SK-N-SH treated with all-trans-retinoic acid at 6 μM for 48 hours (cell line): ENCODE measurements around the gene AMMECR1.

ENCODE experiments used
- ATAC-seq: fragments of 200-7000 bp; cut with Tn5 transposase; 3 replicates; pipeline ENCODE4 v1.9.1; 2020; ENCODE audit warnings: mild to moderate bottlenecking, moderate library complexity
- BACH2 ChIP-seq: fragments of 250-450 bp; sonication (Bioruptor Pico); IDR thresholded peaks from 2 replicates; pipeline ENCODE4 v1.9.0; 2021; ENCODE audit warnings: mild to moderate bottlenecking, borderline replicate concordance
- CSDC2 ChIP-seq: fragments of 250-450 bp; sonication (Bioruptor Pico); IDR thresholded peaks from 2 replicates; pipeline ENCODE4 v1.5.0; 2020; ENCODE audit warnings: mild to moderate bottlenecking, moderate library complexity
- ESRRG ChIP-seq: fragments of 250-450 bp; sonication (Bioruptor Pico); IDR thresholded peaks from 2 replicates; pipeline ENCODE4 v1.6.1; 2021; ENCODE audit warnings: mild to moderate bottlenecking
- ISL1 ChIP-seq: fragments of 250-450 bp; sonication (Bioruptor Pico); IDR thresholded peaks from 2 replicates; pipeline ENCODE4 v2.1.2; 2022; ENCODE audit warnings: mild to moderate bottlenecking, moderate library complexity
- OSR1 ChIP-seq: fragments of 250-450 bp; sonication (Bioruptor Pico); IDR thresholded peaks from 2 replicates; pipeline ENCODE4 v1.8.0; 2022; ENCODE audit warnings: moderate library complexity, mild to moderate bottlenecking, inconsistent platforms
- PPARA ChIP-seq: fragments of 250-450 bp; sonication (Bioruptor Pico); IDR thresholded peaks from 2 replicates; pipeline ENCODE4 v1.5.0; 2020; ENCODE audit warnings: mild to moderate bottlenecking, borderline replicate concordance
- RARB ChIP-seq: fragments of 250-450 bp; sonication (Bioruptor Pico); IDR thresholded peaks from 2 replicates; pipeline ENCODE4 v1.8.0; 2021; ENCODE audit warnings: mild to moderate bottlenecking, moderate library complexity
- SNAI2 ChIP-seq: fragments of 250-450 bp; sonication (Bioruptor Pico); IDR thresholded peaks from 2 replicates; pipeline ENCODE4 v1.5.0; 2020; ENCODE audit warnings: mild to moderate bottlenecking, moderate library complexity
- TCF4 ChIP-seq: fragments of 250-450 bp; sonication (Bioruptor Pico); IDR thresholded peaks from 2 replicates; pipeline ENCODE4 v1.8.0; 2021; ENCODE audit warnings: mild to moderate bottlenecking, moderate library complexity, borderline replicate concordance
- TOX ChIP-seq: fragments of 250-450 bp; sonication (Bioruptor Pico); IDR thresholded peaks from 2 replicates; pipeline ENCODE4 v1.8.0; 2021; ENCODE audit warnings: mild to moderate bottlenecking, moderate library complexity, borderline replicate concordance
- ZC3H10 ChIP-seq: fragments of 250-450 bp; sonication (Bioruptor Pico); IDR thresholded peaks from 2 replicates; pipeline ENCODE4 v1.5.1; 2021; ENCODE audit warnings: mild to moderate bottlenecking, moderate library complexity
- ZFP3 ChIP-seq: fragments of 250-450 bp; sonication (Bioruptor Pico); IDR thresholded peaks from 2 replicates; pipeline ENCODE4 v1.5.0; 2020; ENCODE audit warnings: mild to moderate bottlenecking, moderate library complexity
- ZFP30 ChIP-seq: fragments of 450-650 bp; formaldehyde crosslinking; IDR thresholded peaks from 2 replicates; pipeline ENCODE4 v1.5.0; 2022; ENCODE audit warnings: mild to moderate bottlenecking, moderate library complexity
- ZNF565 ChIP-seq: fragments of 450-650 bp; formaldehyde crosslinking; conservative IDR thresholded peaks from 2 replicates; pipeline ENCODE4 v1.5.0; 2020; ENCODE audit warnings: low read depth, mild to moderate bottlenecking, moderate library complexity
- ZNF70 ChIP-seq: fragments of 450-650 bp; formaldehyde crosslinking; IDR thresholded peaks from 2 replicates; pipeline ENCODE4 v1.5.0; 2020; ENCODE audit warnings: mild to moderate bottlenecking, moderate library complexity
- ZNF8 ChIP-seq: fragments of 450-650 bp; formaldehyde crosslinking; IDR thresholded peaks from 2 replicates; pipeline ENCODE4 v1.5.0; 2020; ENCODE audit warnings: mild to moderate bottlenecking, moderate library complexity
- TF ChIP-seq, protein P1 (sequence below): fragments of 250-450 bp; sonication (Bioruptor Pico); IDR thresholded peaks from 2 replicates; pipeline ENCODE4 v1.5.0; 2020; ENCODE audit warnings: mild to moderate bottlenecking, moderate library complexity
- TF ChIP-seq, protein P2 (sequence below): fragments of 250-450 bp; sonication (Bioruptor Pico); IDR thresholded peaks from 2 replicates; pipeline ENCODE4 v1.5.1; 2021; ENCODE audit warnings: mild to moderate bottlenecking, moderate library complexity
- TF ChIP-seq, protein P3 (sequence below): fragments of 250-450 bp; sonication (Bioruptor Pico); IDR thresholded peaks from 2 replicates; pipeline ENCODE4 v1.8.0; 2021; ENCODE audit warnings: low read depth, mild to moderate bottlenecking, moderate library complexity, borderline replicate concordance
- TF ChIP-seq, protein P4 (sequence below): fragments of 250-450 bp; sonication (Bioruptor Pico); IDR thresholded peaks from 2 replicates; pipeline ENCODE4 v1.8.0; 2020; ENCODE audit warnings: mild to moderate bottlenecking, moderate library complexity, borderline replicate concordance

Gene AMMECR1

DNA sequence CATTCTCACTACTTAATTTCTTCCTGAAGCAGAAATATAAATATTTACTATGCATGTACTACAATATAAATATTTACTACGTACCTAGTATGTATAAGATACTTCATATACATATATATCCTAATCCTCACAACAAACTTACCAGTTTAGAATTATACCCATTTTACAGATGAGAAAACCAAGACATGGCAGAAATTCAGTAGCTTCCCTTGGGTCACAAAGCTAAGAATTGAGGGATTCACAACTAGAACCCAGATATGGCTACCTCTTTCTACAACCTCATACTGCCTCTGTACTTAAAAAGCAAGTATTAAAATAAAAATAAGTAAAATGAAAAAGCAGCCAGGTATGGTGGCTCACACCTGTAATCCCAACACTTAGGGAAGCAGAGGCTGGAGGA lies 65.9 kb downstream of the AMMECR1 start:
- no peak for ATAC-seq
- TF ChIP-seq ZFP3 (no peak), TOX (CRISPR knock-in tag) (no peak), ZC3H10 (CRISPR knock-in tag) (no peak), SNAI2 (CRISPR knock-in tag) (no peak), ZNF8 (CRISPR knock-in tag) (no peak), CSDC2 (CRISPR knock-in tag) (no peak), ZNF70 (CRISPR knock-in tag) (no peak), ZNF565 (CRISPR knock-in tag) (no peak), TCF4 (no peak), ZFP30 (CRISPR knock-in tag) (no peak), ISL1 (CRISPR knock-in tag) (no peak), RARB (CRISPR knock-in tag) (no peak), OSR1 (CRISPR knock-in tag) (no peak), BACH2 (no peak), ESRRG (CRISPR knock-in tag) (no peak)
- TF ChIP-seq, protein P1, sequence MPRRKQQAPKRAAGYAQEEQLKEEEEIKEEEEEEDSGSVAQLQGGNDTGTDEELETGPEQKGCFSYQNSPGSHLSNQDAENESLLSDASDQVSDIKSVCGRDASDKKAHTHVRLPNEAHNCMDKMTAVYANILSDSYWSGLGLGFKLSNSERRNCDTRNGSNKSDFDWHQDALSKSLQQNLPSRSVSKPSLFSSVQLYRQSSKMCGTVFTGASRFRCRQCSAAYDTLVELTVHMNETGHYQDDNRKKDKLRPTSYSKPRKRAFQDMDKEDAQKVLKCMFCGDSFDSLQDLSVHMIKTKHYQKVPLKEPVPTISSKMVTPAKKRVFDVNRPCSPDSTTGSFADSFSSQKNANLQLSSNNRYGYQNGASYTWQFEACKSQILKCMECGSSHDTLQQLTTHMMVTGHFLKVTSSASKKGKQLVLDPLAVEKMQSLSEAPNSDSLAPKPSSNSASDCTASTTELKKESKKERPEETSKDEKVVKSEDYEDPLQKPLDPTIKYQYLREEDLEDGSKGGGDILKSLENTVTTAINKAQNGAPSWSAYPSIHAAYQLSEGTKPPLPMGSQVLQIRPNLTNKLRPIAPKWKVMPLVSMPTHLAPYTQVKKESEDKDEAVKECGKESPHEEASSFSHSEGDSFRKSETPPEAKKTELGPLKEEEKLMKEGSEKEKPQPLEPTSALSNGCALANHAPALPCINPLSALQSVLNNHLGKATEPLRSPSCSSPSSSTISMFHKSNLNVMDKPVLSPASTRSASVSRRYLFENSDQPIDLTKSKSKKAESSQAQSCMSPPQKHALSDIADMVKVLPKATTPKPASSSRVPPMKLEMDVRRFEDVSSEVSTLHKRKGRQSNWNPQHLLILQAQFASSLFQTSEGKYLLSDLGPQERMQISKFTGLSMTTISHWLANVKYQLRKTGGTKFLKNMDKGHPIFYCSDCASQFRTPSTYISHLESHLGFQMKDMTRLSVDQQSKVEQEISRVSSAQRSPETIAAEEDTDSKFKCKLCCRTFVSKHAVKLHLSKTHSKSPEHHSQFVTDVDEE = no peak
- TF ChIP-seq, protein P2, sequence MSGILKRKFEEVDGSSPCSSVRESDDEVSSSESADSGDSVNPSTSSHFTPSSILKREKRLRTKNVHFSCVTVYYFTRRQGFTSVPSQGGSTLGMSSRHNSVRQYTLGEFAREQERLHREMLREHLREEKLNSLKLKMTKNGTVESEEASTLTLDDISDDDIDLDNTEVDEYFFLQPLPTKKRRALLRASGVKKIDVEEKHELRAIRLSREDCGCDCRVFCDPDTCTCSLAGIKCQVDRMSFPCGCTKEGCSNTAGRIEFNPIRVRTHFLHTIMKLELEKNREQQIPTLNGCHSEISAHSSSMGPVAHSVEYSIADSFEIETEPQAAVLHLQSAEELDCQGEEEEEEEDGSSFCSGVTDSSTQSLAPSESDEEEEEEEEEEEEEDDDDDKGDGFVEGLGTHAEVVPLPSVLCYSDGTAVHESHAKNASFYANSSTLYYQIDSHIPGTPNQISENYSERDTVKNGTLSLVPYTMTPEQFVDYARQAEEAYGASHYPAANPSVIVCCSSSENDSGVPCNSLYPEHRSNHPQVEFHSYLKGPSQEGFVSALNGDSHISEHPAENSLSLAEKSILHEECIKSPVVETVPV (CRISPR knock-in tag) = no peak
- TF ChIP-seq, protein P3, sequence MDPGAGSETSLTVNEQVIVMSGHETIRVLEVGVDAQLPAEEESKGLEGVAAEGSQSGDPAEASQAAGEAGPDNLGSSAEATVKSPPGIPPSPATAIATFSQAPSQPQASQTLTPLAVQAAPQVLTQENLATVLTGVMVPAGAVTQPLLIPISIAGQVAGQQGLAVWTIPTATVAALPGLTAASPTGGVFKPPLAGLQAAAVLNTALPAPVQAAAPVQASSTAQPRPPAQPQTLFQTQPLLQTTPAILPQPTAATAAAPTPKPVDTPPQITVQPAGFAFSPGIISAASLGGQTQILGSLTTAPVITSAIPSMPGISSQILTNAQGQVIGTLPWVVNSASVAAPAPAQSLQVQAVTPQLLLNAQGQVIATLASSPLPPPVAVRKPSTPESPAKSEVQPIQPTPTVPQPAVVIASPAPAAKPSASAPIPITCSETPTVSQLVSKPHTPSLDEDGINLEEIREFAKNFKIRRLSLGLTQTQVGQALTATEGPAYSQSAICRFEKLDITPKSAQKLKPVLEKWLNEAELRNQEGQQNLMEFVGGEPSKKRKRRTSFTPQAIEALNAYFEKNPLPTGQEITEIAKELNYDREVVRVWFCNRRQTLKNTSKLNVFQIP (CRISPR knock-in tag) = no peak

DNA sequence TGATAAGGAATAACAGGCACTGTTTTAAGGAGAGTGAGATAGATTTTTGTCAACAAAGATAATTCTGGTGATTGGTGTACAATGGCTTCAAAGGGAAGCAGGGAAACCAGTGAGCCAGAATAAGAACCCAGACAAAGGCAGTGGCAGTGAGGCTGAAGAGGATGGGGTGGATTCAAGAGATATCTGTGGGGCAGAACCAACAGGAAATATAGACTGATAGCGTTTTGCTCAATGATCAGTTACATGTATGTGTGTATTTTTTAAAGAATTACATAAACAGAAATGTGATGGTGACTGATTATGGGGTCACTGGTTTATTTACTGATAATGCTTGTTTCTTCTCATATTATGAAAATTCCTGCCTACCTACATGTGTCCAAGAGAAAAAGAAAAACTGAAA lies 66.4 kb downstream of the AMMECR1 start:
- no peak for ATAC-seq
- TF ChIP-seq ZNF8 (CRISPR knock-in tag) = no peak
- TF ChIP-seq, protein P3 (CRISPR knock-in tag) = no peak
- no peak for TF ChIP-seq TCF4
- TF ChIP-seq, protein P2 (CRISPR knock-in tag) = no peak
- TF ChIP-seq, all 23 proteins: peak for 0

DNA sequence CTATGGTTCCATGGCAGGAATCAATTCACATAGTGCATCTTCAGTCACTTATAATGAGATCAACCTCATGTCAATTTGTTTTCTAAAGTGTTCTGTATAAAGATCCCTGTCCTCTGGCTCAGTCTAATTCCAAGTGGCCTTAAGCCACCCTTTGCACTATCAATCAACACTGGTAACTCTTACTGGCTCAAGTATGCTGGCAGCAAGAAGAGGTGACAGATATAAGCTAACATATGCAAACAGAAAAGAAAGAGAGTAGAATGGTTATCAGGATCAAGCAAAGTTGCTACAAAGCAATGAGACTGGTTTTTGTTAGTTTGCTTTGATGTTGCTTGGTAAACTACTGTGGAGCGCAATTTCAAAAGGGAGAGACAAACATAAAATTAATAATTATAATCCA lies 67.0 kb downstream of the AMMECR1 start:
- ATAC-seq = no peak
- TF ChIP-seq, protein P4, sequence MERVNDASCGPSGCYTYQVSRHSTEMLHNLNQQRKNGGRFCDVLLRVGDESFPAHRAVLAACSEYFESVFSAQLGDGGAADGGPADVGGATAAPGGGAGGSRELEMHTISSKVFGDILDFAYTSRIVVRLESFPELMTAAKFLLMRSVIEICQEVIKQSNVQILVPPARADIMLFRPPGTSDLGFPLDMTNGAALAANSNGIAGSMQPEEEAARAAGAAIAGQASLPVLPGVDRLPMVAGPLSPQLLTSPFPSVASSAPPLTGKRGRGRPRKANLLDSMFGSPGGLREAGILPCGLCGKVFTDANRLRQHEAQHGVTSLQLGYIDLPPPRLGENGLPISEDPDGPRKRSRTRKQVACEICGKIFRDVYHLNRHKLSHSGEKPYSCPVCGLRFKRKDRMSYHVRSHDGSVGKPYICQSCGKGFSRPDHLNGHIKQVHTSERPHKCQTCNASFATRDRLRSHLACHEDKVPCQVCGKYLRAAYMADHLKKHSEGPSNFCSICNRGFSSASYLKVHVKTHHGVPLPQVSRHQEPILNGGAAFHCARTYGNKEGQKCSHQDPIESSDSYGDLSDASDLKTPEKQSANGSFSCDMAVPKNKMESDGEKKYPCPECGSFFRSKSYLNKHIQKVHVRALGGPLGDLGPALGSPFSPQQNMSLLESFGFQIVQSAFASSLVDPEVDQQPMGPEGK = no peak
- TF ChIP-seq ZNF8 (CRISPR knock-in tag) (no peak), PPARA (no peak), TOX (CRISPR knock-in tag) (no peak), ZFP30 (CRISPR knock-in tag) (no peak), TCF4 (no peak)
- TF ChIP-seq, protein P1 = no peak
- TF ChIP-seq, protein P3 (CRISPR knock-in tag) = no peak
- TF ChIP-seq, all 23 proteins: peak for 0
